T-cell (primary cell): ENCODE data around the gene ADSS2. TPM values are rescaled to one million over a fixed set of nuclear protein-coding genes. Genes with fewer than 3 reads are reported as not detected.
"Not testable (repeated sequence)": the region's sequence is repeated elsewhere in the genome, so short reads cannot be mapped to it uniquely, and the experiment has no call there.

Experiments used
- ATAC-seq, 4 experiments: fragments of 200-7000 bp in 3 of 4; fragments of 150-1000 bp in 1 of 4; cut with Tn5 transposase; replicated peaks in 1 of 4; 1 replicate in 3 of 4; 2 replicates in 1 of 4; pipeline ENCODE4 v1.10.0; 2021; ENCODE audit warnings: moderate library complexity in 3 of 4, mild to moderate bottlenecking in 2 of 4, moderate number of reproducible peaks in 1 of 4
- CTCF ChIA-PET, 2 donors: fragments of 300-600 bp; sonication (Branson Sonifier 250); formaldehyde crosslinking; loops; one replicate each; lab custom pipeline; 2022; ENCODE audit warnings: antibody characterized with exemption in 2 of 2; lab: Charles Lee
- POLR2A ChIA-PET, 2 donors: fragments of 300-600 bp; sonication (Branson Sonifier 250); formaldehyde crosslinking; loops; one replicate each; lab custom pipeline; 2022; ENCODE audit warnings: antibody characterized with exemption in 2 of 2; lab: Charles Lee
- DNase-seq, 35 experiments: peaks; one replicate each; pipeline versions ENCODE4 v3.0.0 to v3.0.0-alpha.2; 2013 to 2023
- H3K27ac ChIP-seq: one replicate; pipeline ENCODE4 v1.5.1; 2013; ENCODE audit warnings: low read length
- H3K27me3 ChIP-seq, 2 experiments: replicated peaks in 1 of 2; 1 replicate in 1 of 2; 2 replicates in 1 of 2; pipeline versions ENCODE4 v1.6.1 to v1.7.0; 2013; ENCODE audit warnings: low read length in 1 of 2, mixed read lengths in 1 of 2; ENCODE audit not compliant: control insufficient read depth in 2 of 2, insufficient read depth in 2 of 2; ENCODE audit errors: extremely low read depth in 1 of 2
- H3K36me3 ChIP-seq, 2 donors: 1 replicate in 1 of 2; 2 replicates in 1 of 2; pipeline versions ENCODE4 v1.6.1 to v1.7.0; 2013; ENCODE audit warnings: low read length in 1 of 2; ENCODE audit not compliant: control insufficient read depth in 2 of 2, insufficient read depth in 1 of 2; ENCODE audit errors: extremely low read depth in 1 of 2
- H3K4me1 ChIP-seq, 2 experiments: 1 replicate in 1 of 2; 2 replicates in 1 of 2; pipeline versions ENCODE4 v1.6.1 to v1.7.0; 2013; ENCODE audit warnings: low read length in 2 of 2, mixed read lengths in 1 of 2; ENCODE audit not compliant: insufficient read depth in 2 of 2, control insufficient read depth in 1 of 2; ENCODE audit errors: extremely low read depth in 1 of 2
- H3K4me3 ChIP-seq, 2 donors: 1 replicate in 1 of 2; 2 replicates in 1 of 2; pipeline versions ENCODE4 v1.5.1 to v1.7.0; 2013; ENCODE audit warnings: mild to moderate bottlenecking in 2 of 2, low read length in 1 of 2, moderate library complexity in 1 of 2; ENCODE audit not compliant: control insufficient read depth in 1 of 2; ENCODE audit errors: extremely low read depth in 1 of 2
- H3K9me3 ChIP-seq: 2 replicates; pipeline ENCODE4 v1.7.0; 2013
- H3K27ac Mint-ChIP-seq, 2 donors: one replicate each; pipeline ENCODE4 v1.8.0; 2020 to 2021; ENCODE audit warnings: mild to moderate bottlenecking in 2 of 2, mixed read lengths in 2 of 2
- H3K27me3 Mint-ChIP-seq, 2 donors: one replicate each; pipeline ENCODE4 v1.8.0; 2021 to 2022; ENCODE audit warnings: mixed read lengths in 2 of 2
- H3K36me3 Mint-ChIP-seq: one replicate; pipeline ENCODE4 v1.8.0; 2021; ENCODE audit warnings: mixed read lengths
- H3K4me1 Mint-ChIP-seq, 3 donors: one replicate each; pipeline ENCODE4 v1.8.0; 2020 to 2022; ENCODE audit warnings: mixed read lengths in 3 of 3, mild to moderate bottlenecking in 1 of 3
- H3K4me3 Mint-ChIP-seq, 3 donors: one replicate each; pipeline ENCODE4 v1.8.0; 2020 to 2022; ENCODE audit warnings: mild to moderate bottlenecking in 3 of 3, mixed read lengths in 3 of 3, moderate library complexity in 3 of 3
- H3K9me3 Mint-ChIP-seq, 3 donors: one replicate each; pipeline ENCODE4 v1.8.0; 2020 to 2022; ENCODE audit warnings: mixed read lengths in 3 of 3
- WGBS: methylation state at CpG from one replicate; pipeline ENCODE4 v1.1.5; 2013; ENCODE audit warnings: missing lambda C conversion rate; ENCODE audit not compliant: insufficient coverage; 5-methylcytosine and 5-hydroxymethylcytosine counted together
- total RNA-seq, 35 experiments: library from RNA in 6 of 35; stranded (reverse) in 6 of 35; fragments of 120-200 nt in 1 of 35; gene quantifications; one replicate each; pipeline versions ENCODE4 v1.2.1 to v1.2.4 and lab custom pipeline; 2013 to 2026

Gene ADSS2
- 10 to 100 TPM; 49.6 to 53.4 (median 51.6) TPM for total RNA-seq
- 59.6 TPM for total RNA-seq (2013)
- total RNA-seq (lab: John Stamatoyannopoulos, UW): 51.4 to 120 (median 79.9) reads per million in 29 experiments

GRCh38 chr1:244451539-244451950 lies at the start of gene ADSS2:
Gene ADSS2, minus strand, starts transcription at chr1:244451909. Its CDS starts 92 bp downstream, at chr1:244451817.
- DNase-seq (no peak), ATAC-seq (peak in 1 of 4 experiments; percentile 22)
- Histone ChIP-seq H3K4me3 (peak within 1 kb of the TSS; percentile 90 to 91), H3K27me3 (no peaks in the 10 kb centered on the region), H3K9me3 (no peaks in the 10 kb centered on the region), H3K4me1 (peaks cover 7 to 28% of the 10 kb centered on the region in 2 experiments), H3K27ac (peak within 1 kb of the TSS; percentile 95), H3K36me3 (no peaks in the 10 kb centered on the region)
- Mint-ChIP-seq H3K9me3 (peaks cover 0 to 4% (median 0%) of the 10 kb centered on the region in 3 donors), H3K36me3 (peaks cover 17% of the 10 kb centered on the region), H3K27ac (peak within 1 kb of the TSS; percentile 95 to 97), H3K4me1 (peaks cover 47 to 50% (median 48%) of the 10 kb centered on the region in 3 donors), H3K4me3 (peak within 1 kb of the TSS; percentile 92 to 97 (median 95)), H3K27me3 (no peaks in the 10 kb centered on the region)
- CTCF ChIA-PET: no interaction called here
- POLR2A ChIA-PET: interaction anchor here in 1 of 2 donors (0.8 kb wide), 1 partner anchor 619 kb away, joined by 3 read pairs; no protein-coding TSS in a partner anchor
- 0% methylated on average over 42 of the region's 45 CpGs for WGBS

GRCh38 chr1:244500515-244500914 lies 48.8 kb upstream of the ADSS2 start:
- H3K27ac Mint-ChIP-seq, DNase-seq, ATAC-seq, H3K27me3 ChIP-seq, H3K9me3 ChIP-seq, H3K4me3 Mint-ChIP-seq, H3K4me3 ChIP-seq, CTCF ChIA-PET, H3K27me3 Mint-ChIP-seq, H3K27ac ChIP-seq, H3K36me3 ChIP-seq, H3K4me1 ChIP-seq, POLR2A ChIA-PET, H3K4me1 Mint-ChIP-seq, H3K36me3 Mint-ChIP-seq: not testable (repeated sequence)
- WGBS: no CpG with 5 or more reads among the region's 4 CpGs
- peaks cover 8 to 13% (median 11%) of the 10 kb centered on the region in 3 donors for H3K9me3 Mint-ChIP-seq

GRCh38 chr1:244499484-244499883 lies 47.8 kb upstream of the ADSS2 start:
- ATAC-seq, DNase-seq, H3K4me3 ChIP-seq, H3K27ac Mint-ChIP-seq, H3K4me3 Mint-ChIP-seq, H3K36me3 ChIP-seq, H3K4me1 ChIP-seq, H3K9me3 ChIP-seq, H3K27me3 Mint-ChIP-seq, POLR2A ChIA-PET, H3K4me1 Mint-ChIP-seq, H3K27ac ChIP-seq, CTCF ChIA-PET, H3K36me3 Mint-ChIP-seq, H3K27me3 ChIP-seq: not testable (repeated sequence)
- peaks cover 8 to 13% (median 11%) of the 10 kb centered on the region in 3 donors for H3K9me3 Mint-ChIP-seq
- WGBS: no CpG with 5 or more reads among the region's 2 CpGs

- no peaks in the 10 kb centered on the region for H3K36me3 ChIP-seq
- Mint-ChIP-seq H3K9me3 (peaks cover 8 to 13% (median 11%) of the 10 kb centered on the region in 3 donors), H3K4me3 (no peak overlapping the region), H3K27ac (no peak overlapping the region), H3K4me1 (no peaks in the 10 kb centered on the region), H3K27me3 (no peaks in the 10 kb centered on the region), H3K36me3 (peaks cover 4% of the 10 kb centered on the region)
- H3K9me3 ChIP-seq: no peaks in the 10 kb centered on the region
- DNase-seq (no peak), ATAC-seq (no peak)
- H3K27ac ChIP-seq: no peak overlapping the region
- no CpG with 5 or more reads among the region's 1 CpG for WGBS
- H3K4me1 ChIP-seq: no peaks in the 10 kb centered on the region
- H3K4me3 ChIP-seq: no peak overlapping the region
- ChIA-PET POLR2A (no interaction called here), CTCF (no interaction called here)
- H3K27me3 ChIP-seq: no peaks in the 10 kb centered on the region
These were observed 46.1 kb upstream of the ADSS2 start for GRCh38 chr1:244497805-244498204.

- no CpG with 5 or more reads among the region's 1 CpG for WGBS
- no peak overlapping the region for H3K4me3 Mint-ChIP-seq
- peaks cover 8 to 13% (median 11%) of the 10 kb centered on the region in 3 donors for H3K9me3 Mint-ChIP-seq
- Histone ChIP-seq H3K9me3 (no peaks in the 10 kb centered on the region), H3K27ac (no peak overlapping the region), H3K4me3 (no peak overlapping the region), H3K27me3 (no peaks in the 10 kb centered on the region), H3K4me1 (no peaks in the 10 kb centered on the region), H3K36me3 (no peaks in the 10 kb centered on the region)
- no peak for ATAC-seq
- no peak for DNase-seq
- peaks cover 4% of the 10 kb centered on the region for H3K36me3 Mint-ChIP-seq
- no peaks in the 10 kb centered on the region for H3K27me3 Mint-ChIP-seq
- no peaks in the 10 kb centered on the region for H3K4me1 Mint-ChIP-seq
- POLR2A ChIA-PET: interaction anchor here in 1 of 2 donors (0.6 kb wide), 1 partner anchor 265 kb away, joined by 5 read pairs; no protein-coding TSS in a partner anchor
- CTCF ChIA-PET: no interaction called here
- no peak overlapping the region for H3K27ac Mint-ChIP-seq
These were observed 44.5 kb upstream of the ADSS2 start for GRCh38 chr1:244496186-244496585.

GRCh38 chr1:244494653-244495052 lies 42.9 kb upstream of the ADSS2 start:
- Histone ChIP-seq H3K27ac (no peak overlapping the region), H3K36me3 (no peaks in the 10 kb centered on the region), H3K4me3 (no peak overlapping the region), H3K9me3 (no peaks in the 10 kb centered on the region), H3K4me1 (no peaks in the 10 kb centered on the region), H3K27me3 (no peaks in the 10 kb centered on the region)
- H3K27me3 Mint-ChIP-seq: no peaks in the 10 kb centered on the region
- ChIA-PET POLR2A (no interaction called here), CTCF (no interaction called here)
- H3K27ac Mint-ChIP-seq: no peak overlapping the region
- DNase-seq (no peak), ATAC-seq (no peak)
- no peaks in the 10 kb centered on the region for H3K4me1 Mint-ChIP-seq
- no CpG with 5 or more reads among the region's 2 CpGs for WGBS
- no peak overlapping the region for H3K4me3 Mint-ChIP-seq
- peaks cover 0 to 4% (median 0%) of the 10 kb centered on the region in 3 donors for H3K9me3 Mint-ChIP-seq
- no peaks in the 10 kb centered on the region for H3K36me3 Mint-ChIP-seq
